Superior temporal gyrus (tissue), 1 donor: ENCODE measurements around the gene ALG6.

Experiments used
- DNase-seq: peaks from one replicate; pipeline ENCODE4 v3.0.0-alpha.2; 2016; ENCODE audit errors: extremely low spot score

Gene ALG6

GRCh38 chr1:63367215-63368103 lies at the start of gene ALG6:
Gene ALG6, plus strand, starts transcription at chr1:63367627. Its CDS starts 3,351 bp downstream, at chr1:63370978.
- peak; percentile 91 for DNase-seq

- no peak for DNase-seq
These were observed 49.6 kb upstream of the ALG6 start for GRCh38 chr1:63317817-63318152.

GRCh38 chr1:63318201-63318979 lies 49.0 kb upstream of the ALG6 start:
- no peak for DNase-seq

GRCh38 chr1:63319046-63320021 lies 48.1 kb upstream of the ALG6 start:
- DNase-seq: no peak

- DNase-seq: no peak
These were observed 47.3 kb upstream of the ALG6 start for GRCh38 chr1:63320022-63320721.

GRCh38 chr1:63321066-63321784 lies 46.2 kb upstream of the ALG6 start:
- DNase-seq: no peak

GRCh38 chr1:63321785-63322113 lies 45.7 kb upstream of the ALG6 start:
- DNase-seq: no peak

GRCh38 chr1:63322114-63322943 lies 45.1 kb upstream of the ALG6 start, which contains the start of gene FOXD3:
Gene FOXD3, plus strand, starts transcription at chr1:63322567. Its CDS starts 492 bp downstream, at chr1:63323059.
- no peak for DNase-seq

GRCh38 chr1:63322944-63323864 lies 44.2 kb upstream of the ALG6 start:
- DNase-seq: no peak

- DNase-seq: no peak
These were observed 43.3 kb upstream of the ALG6 start for GRCh38 chr1:63323865-63324778.

- no peak for DNase-seq
These were observed 42.7 kb upstream of the ALG6 start for GRCh38 chr1:63324779-63325119.

- no peak for DNase-seq
These were observed 42.0 kb upstream of the ALG6 start for GRCh38 chr1:63325279-63325985.

GRCh38 chr1:63326106-63326472 lies 41.3 kb upstream of the ALG6 start:
- no peak for DNase-seq

- DNase-seq: no peak
These were observed 40.7 kb upstream of the ALG6 start for GRCh38 chr1:63326473-63327380.

- no peak for DNase-seq
These were observed 39.9 kb upstream of the ALG6 start for GRCh38 chr1:63327417-63328054.
